Calu3 (cell line): Measurements from ENCODE around the gene ARL8B. TPM values are rescaled to one million over a fixed set of nuclear protein-coding genes. Genes with fewer than 3 reads are reported as not detected.
"Not testable (repeated sequence)": the region's sequence is repeated elsewhere in the genome, so short reads cannot be mapped to it uniquely, and the experiment has no call there.

Experiments
- BruUV-seq: library from RNA; stranded (reverse); fragments of 400-500 nt; replicated peaks from 2 replicates; lab custom pipeline; 2021; lab: Mats Ljungman, UMichigan
- CTCF ChIA-PET: fragments of 300-600 bp; sonication (Branson Sonifier 250); formaldehyde crosslinking; loops from one replicate; lab custom pipeline; 2022; ENCODE audit warnings: antibody characterized with exemption; lab: Charles Lee
- DNase-seq: peaks from one replicate; pipeline ENCODE4 v3.0.0; 2022
- H3K27ac Mint-ChIP-seq: one replicate; pipeline ENCODE4 v1.8.0; 2022; ENCODE audit warnings: mixed read lengths; ENCODE audit not compliant: unreplicated experiment
- H3K27me3 Mint-ChIP-seq: one replicate; pipeline ENCODE4 v1.8.0; 2022; ENCODE audit warnings: mixed read lengths; ENCODE audit not compliant: unreplicated experiment
- H3K36me3 Mint-ChIP-seq: one replicate; pipeline ENCODE4 v1.8.0; 2022; ENCODE audit warnings: mild to moderate bottlenecking, moderate library complexity, mixed read lengths; ENCODE audit not compliant: insufficient read depth, unreplicated experiment
- H3K4me1 Mint-ChIP-seq: one replicate; pipeline ENCODE4 v1.8.0; 2022; ENCODE audit warnings: mild to moderate bottlenecking, low read depth, mixed read lengths; ENCODE audit not compliant: unreplicated experiment
- H3K4me3 Mint-ChIP-seq: one replicate; pipeline ENCODE4 v1.8.0; 2022; ENCODE audit warnings: mild to moderate bottlenecking, low read depth, moderate library complexity, mixed read lengths; ENCODE audit not compliant: unreplicated experiment
- H3K9me3 Mint-ChIP-seq: one replicate; pipeline ENCODE4 v1.8.0; 2022; ENCODE audit warnings: low read depth, mixed read lengths; ENCODE audit not compliant: unreplicated experiment
- intact Hi-C: fragments of 100-400 bp; cut with micrococcal nuclease; formaldehyde crosslinking; loops from one replicate; pipeline ENCODE4 v1.10.0; 2022; ENCODE audit not compliant: unreplicated experiment
- total RNA-seq: library from RNA; stranded (reverse); gene quantifications from 2 replicates; pipeline ENCODE4 v1.2.3, GENCODE V29; 2022
- TF ChIP-seq, protein P1 (sequence below): fragments of 200-600 bp; IDR thresholded peaks from one replicate; pipeline ENCODE4 v1.8.0; 2022; ENCODE audit warnings: antibody characterized with exemption; ENCODE audit not compliant: unreplicated experiment

ARL8B gene
- total RNA-seq, 1 experiment from 2014 or later = 47.0 TPM

DNA sequence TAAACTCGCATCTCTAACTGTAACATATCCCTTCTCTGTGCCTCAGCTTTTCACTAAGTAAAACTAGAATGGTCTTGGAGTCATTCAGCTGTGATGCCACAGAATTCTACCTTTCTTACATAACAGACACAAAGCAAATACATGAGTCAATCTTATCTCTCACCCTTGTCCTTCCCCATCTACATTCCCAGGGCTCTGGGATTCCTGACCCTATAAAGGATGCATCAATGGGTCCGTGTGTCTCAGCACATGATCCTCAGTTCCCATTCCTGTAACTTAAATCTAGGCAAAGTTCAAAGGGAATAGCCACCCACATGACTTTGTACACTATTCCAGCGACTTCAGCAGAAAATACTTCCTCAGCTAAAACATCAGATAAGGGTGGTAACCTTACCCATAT, 11.8 kb upstream of the ARL8B start:
- DNase-seq = no peak
- intact Hi-C loops = no loop called here
- Mint-ChIP-seq H3K9me3 (no peaks in the 10 kb centered on the region), H3K4me3 (no peak overlapping the region), H3K27ac (no peak overlapping the region), H3K4me1 (peaks cover 2% of the 10 kb centered on the region), H3K27me3 (no peaks in the 10 kb centered on the region), H3K36me3 (no peaks in the 10 kb centered on the region)
- CTCF ChIA-PET = interaction anchor here (0.9 kb wide), 1 partner anchor 9 kb away, joined by 3 read pairs; no protein-coding TSS in a partner anchor
- TF ChIP-seq, protein P1, sequence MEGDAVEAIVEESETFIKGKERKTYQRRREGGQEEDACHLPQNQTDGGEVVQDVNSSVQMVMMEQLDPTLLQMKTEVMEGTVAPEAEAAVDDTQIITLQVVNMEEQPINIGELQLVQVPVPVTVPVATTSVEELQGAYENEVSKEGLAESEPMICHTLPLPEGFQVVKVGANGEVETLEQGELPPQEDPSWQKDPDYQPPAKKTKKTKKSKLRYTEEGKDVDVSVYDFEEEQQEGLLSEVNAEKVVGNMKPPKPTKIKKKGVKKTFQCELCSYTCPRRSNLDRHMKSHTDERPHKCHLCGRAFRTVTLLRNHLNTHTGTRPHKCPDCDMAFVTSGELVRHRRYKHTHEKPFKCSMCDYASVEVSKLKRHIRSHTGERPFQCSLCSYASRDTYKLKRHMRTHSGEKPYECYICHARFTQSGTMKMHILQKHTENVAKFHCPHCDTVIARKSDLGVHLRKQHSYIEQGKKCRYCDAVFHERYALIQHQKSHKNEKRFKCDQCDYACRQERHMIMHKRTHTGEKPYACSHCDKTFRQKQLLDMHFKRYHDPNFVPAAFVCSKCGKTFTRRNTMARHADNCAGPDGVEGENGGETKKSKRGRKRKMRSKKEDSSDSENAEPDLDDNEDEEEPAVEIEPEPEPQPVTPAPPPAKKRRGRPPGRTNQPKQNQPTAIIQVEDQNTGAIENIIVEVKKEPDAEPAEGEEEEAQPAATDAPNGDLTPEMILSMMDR = no peak
- BruUV-seq = no TSS peak

DNA sequence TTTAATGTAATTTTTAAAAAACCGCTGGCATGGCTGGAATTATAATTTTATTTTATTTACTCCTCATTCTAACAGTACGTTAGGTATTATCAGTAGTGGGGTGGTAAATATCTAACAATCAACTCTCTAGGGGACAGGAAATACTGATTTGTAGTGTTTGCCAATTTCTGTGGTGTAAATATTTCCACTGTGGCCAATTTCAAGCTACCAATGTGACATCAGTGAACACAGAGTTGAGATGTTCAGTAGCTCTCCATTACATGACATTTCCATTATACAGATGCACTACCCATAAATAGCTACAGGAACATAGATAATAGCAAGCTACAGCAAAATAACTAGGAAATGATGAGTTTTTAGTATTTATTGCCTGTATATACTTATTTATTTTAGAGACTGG, 10.0 kb upstream of the ARL8B start:
- CTCF ChIA-PET = no interaction called here
- TF ChIP-seq, protein P1 = no peak
- H3K27ac Mint-ChIP-seq = no peak overlapping the region
- no peaks in the 10 kb centered on the region for H3K9me3 Mint-ChIP-seq
- no peaks in the 10 kb centered on the region for H3K36me3 Mint-ChIP-seq
- H3K4me1 Mint-ChIP-seq = peaks cover 8% of the 10 kb centered on the region
- no peak overlapping the region for H3K4me3 Mint-ChIP-seq
- BruUV-seq = no TSS peak
- no peaks in the 10 kb centered on the region for H3K27me3 Mint-ChIP-seq
- intact Hi-C loops = no loop called here
- DNase-seq = no peak

- H3K27ac Mint-ChIP-seq, H3K4me3 Mint-ChIP-seq, CTCF ChIA-PET, intact Hi-C loops, H3K4me1 Mint-ChIP-seq, H3K36me3 Mint-ChIP-seq, H3K9me3 Mint-ChIP-seq, H3K27me3 Mint-ChIP-seq, BruUV-seq, DNase-seq: not testable (repeated sequence)
Measured at GRCh38 chr3:5113726-5114125, 8.4 kb upstream of the ARL8B start.

DNA sequence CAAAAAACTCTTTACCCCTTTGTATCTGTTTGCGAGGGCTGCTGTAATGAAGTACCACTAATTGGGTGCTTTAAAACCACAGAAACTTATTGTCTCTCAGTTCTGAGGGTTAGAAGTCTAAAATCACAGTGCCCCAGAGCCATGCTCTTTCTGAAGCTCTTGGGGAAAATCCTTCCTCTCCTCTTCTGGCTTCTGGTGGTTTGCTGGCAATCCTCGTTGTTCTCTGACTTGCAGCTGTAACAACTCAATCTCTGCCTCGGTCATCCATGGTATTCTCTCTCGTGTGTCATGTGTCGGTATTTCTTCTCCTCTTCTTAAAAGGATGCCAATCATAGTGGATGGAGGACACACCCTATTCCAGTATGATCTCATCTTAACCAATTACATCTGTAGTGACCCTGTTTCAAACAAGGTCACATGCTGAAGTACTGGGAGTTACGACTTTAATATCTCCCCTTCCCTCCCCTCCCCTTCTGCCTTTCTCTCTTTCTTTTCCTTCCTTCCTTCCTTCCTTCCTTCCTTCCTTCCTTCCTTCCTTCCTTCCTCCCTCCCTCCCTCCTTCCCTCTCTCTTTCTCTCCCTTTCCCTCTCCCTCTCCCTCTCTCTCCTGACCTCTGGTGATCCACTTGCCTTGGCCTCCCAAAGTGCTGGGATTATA, 6.5 kb upstream of the ARL8B start:
- H3K27me3 Mint-ChIP-seq = no peaks in the 10 kb centered on the region
- no peak overlapping the region for H3K27ac Mint-ChIP-seq
- BruUV-seq = no TSS peak
- H3K36me3 Mint-ChIP-seq = no peaks in the 10 kb centered on the region
- DNase-seq = no peak
- H3K9me3 Mint-ChIP-seq = no peaks in the 10 kb centered on the region
- intact Hi-C loops = no loop called here
- TF ChIP-seq, protein P1 = no peak
- no peak overlapping the region for H3K4me3 Mint-ChIP-seq
- CTCF ChIA-PET = interaction anchor here (0.6 kb wide), 1 partner anchor 547 kb away, joined by 5 read pairs; no protein-coding TSS in a partner anchor
- H3K4me1 Mint-ChIP-seq = peaks cover 8% of the 10 kb centered on the region

DNA sequence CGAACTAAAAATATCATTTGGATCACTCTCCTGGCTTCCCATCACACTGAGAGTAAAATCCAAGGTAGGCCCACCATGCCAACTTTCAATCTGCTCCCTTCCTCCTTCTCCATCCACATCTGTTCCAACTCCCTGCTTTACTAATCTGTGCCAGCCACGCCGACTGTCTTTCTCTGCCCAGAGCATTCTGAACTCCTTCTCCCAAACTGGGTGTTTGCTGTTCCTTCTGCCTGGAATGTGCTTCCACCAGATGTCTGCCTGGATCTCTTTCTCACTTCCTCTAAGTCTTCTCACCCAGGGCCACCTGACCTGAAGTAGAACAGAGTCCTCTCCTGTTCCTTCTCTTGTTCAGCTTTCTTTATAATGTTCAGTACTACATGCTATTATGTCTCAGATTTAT, 5.6 kb upstream of the ARL8B start:
- Mint-ChIP-seq H3K9me3 (no peaks in the 10 kb centered on the region), H3K4me1 (peaks cover 9% of the 10 kb centered on the region), H3K27me3 (no peaks in the 10 kb centered on the region), H3K4me3 (no peak overlapping the region), H3K27ac (no peak overlapping the region), H3K36me3 (no peaks in the 10 kb centered on the region)
- TF ChIP-seq, protein P1 = no peak
- no peak for DNase-seq
- BruUV-seq = no TSS peak
- intact Hi-C loops = no loop called here
- CTCF ChIA-PET = interaction anchor here (0.6 kb wide), 1 partner anchor 548 kb away, joined by 5 read pairs; no protein-coding TSS in a partner anchor
